Tibial nerve (tissue), 4 donors: ENCODE measurements around the gene PFN1.

Experiments used
- CTCF ChIP-seq, 5 experiments: fragments of 200-600 bp in 3 of 5; fragments of 450-650 bp in 2 of 5; sonication (generic) in 3 of 5; IDR thresholded peaks; one replicate each; pipeline ENCODE4 v1.5.1; 2016 to 2019; ENCODE audit warnings: antibody characterized with exemption in 5 of 5, mild to moderate bottlenecking in 3 of 5, moderate library complexity in 2 of 5
- EP300 ChIP-seq, 2 donors: sonication (generic); formaldehyde crosslinking; IDR thresholded peaks; one replicate each; pipeline ENCODE4 v1.6.1; 2017; ENCODE audit warnings: antibody characterized with exemption in 2 of 2, mild to moderate bottlenecking in 1 of 2
- POLR2A ChIP-seq, 2 donors: fragments of 450-650 bp; IDR thresholded peaks; one replicate each; pipeline ENCODE4 v1.6.1; 2017; ENCODE audit warnings: antibody characterized with exemption in 2 of 2, mild to moderate bottlenecking in 2 of 2, moderate library complexity in 2 of 2

GRCh38 chr17:4937553-4937952 lies 10.8 kb downstream of the PFN1 start:
- no peak for TF ChIP-seq CTCF (IDR thresholded peaks at IDR 0.05)
- no peak for TF ChIP-seq POLR2A (IDR thresholded peaks at IDR 0.05)
- no peak for TF ChIP-seq EP300 (IDR thresholded peaks at IDR 0.05)
